GM18498 (cell line): ENCODE results near the gene ERC2.

Experiments
- ATAC-seq: cut with Tn5 transposase; IDR thresholded peaks from one replicate; pipeline ENCODE4 v1.9.1; 2021; ENCODE audit warnings: mild to moderate bottlenecking, moderate library complexity; ENCODE audit not compliant: unreplicated experiment

ERC2 gene

GRCh38 chr3:55805169-55805568, 663.1 kb downstream of the ERC2 start:
- no peak for ATAC-seq

GRCh38 chr3:55804170-55805095, 663.8 kb downstream of the ERC2 start:
- ATAC-seq, result no peak

- no peak for ATAC-seq
Measured at GRCh38 chr3:55802816-55803215, 665.5 kb downstream of the ERC2 start.

GRCh38 chr3:55801676-55802075, 666.6 kb downstream of the ERC2 start:
- no peak for ATAC-seq

GRCh38 chr3:55801068-55801467, 667.2 kb downstream of the ERC2 start:
- no peak for ATAC-seq

DNA sequence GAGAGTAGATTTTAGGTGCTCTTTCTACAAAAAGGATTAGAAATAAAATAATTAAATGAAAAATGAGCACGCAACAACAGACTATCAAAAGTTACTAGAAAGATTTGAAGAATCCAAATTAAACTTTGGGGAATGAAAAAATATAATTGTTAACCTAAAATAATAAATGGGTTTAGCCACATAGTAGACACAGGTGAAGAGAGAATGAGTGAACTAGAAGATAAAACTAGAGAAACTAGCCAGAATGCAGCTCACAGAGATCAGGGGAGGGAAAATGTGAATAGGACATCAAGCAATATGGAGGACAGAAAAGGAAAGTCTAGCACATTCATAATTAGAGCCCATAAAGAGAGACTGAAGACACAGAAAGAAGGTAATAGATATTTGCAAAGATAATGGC, 670.5 kb downstream of the ERC2 start:
- no peak for ATAC-seq

- ATAC-seq, result no peak
Measured at GRCh38 chr3:55797084-55797483, 671.2 kb downstream of the ERC2 start.

- ATAC-seq, result no peak
Measured at GRCh38 chr3:55796533-55796932, 671.7 kb downstream of the ERC2 start.

GRCh38 chr3:55795746-55796145, 672.5 kb downstream of the ERC2 start:
- ATAC-seq, result no peak

GRCh38 chr3:55795296-55795695, 673.0 kb downstream of the ERC2 start:
- ATAC-seq, result no peak

GRCh38 chr3:55792742-55793141, 675.5 kb downstream of the ERC2 start:
- ATAC-seq, result no peak

DNA sequence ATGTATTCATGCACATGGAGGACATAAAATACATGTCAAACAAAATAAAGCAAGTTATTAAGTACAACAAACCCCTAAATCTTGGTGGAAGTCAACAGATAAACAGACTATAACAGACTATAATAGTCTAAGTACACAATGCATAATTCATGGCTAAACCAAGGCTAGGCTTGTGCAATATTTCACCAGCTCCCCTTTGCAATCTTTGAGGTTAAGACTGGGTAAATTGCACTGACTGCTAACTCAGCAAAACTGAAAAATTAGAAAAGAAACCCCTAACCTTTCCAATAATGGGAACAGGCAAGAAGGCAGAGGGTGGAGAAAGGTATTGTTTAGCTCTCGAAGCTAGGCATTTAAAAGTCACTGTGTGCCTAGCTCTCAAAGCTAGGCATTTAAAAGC, 676.3 kb downstream of the ERC2 start:
- ATAC-seq, result no peak

DNA sequence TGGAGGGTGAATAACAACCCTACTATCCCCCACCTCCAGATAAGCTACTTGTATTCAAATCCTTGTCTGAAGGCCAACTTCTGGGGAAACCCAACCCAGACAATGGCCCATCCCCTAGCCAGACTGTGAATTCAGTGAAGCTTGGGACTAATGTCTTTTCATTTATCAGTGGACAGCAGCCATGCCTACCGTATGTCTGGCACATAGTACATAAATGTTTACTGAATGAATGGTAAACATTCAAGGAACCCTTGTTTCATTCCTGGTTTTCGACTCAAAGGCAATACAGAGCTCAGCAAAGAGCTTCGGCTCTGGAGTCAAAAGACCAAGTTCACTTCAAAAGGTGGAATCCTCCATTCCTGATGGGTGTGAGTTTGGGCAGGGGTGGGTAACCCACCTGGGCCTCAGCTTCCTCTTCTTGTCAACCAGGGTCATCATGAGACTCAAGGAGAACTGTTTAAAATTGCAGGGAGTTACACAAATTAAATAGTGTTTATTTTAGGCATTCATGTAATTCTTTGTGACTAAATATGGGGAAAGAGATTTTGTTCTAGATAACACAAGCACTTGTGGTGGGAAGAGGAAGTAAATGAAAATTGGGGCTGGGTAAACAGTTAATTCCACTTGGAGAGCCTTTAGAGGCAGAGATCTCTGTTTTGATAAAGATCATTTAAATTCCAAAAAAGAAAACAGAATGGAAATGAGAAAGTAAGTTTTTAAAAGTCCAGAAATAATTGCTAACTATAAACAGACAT, 677.5 kb downstream of the ERC2 start:
- ATAC-seq, result no peak

- ATAC-seq, result no peak
Measured at GRCh38 chr3:55789516-55789915, 678.8 kb downstream of the ERC2 start.

DNA sequence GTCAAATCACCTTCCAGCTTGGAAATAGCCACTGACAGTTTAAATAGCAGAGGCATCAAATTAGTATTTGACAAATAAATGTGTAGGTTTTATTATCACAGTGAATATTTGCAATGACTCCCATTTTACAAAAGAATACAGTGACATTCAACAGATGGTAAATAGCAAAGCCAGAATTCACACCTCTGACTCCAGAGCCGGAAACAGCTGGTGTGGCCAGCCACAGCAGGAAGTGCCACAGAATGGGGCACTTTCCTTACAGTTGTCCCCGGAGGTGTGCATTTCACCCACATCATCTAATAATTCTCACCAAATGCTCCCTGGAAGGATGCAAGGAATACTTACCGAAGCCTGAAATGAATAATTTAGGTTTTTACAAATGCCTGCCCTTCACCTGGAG, 685.5 kb downstream of the ERC2 start:
- no peak for ATAC-seq

GRCh38 chr3:55782351-55782750, 685.9 kb downstream of the ERC2 start:
- no peak for ATAC-seq

- no peak for ATAC-seq
Measured at GRCh38 chr3:55780913-55781312, 687.4 kb downstream of the ERC2 start.

GRCh38 chr3:55779543-55779942, 688.7 kb downstream of the ERC2 start:
- no peak for ATAC-seq

GRCh38 chr3:55775366-55776154, 692.7 kb downstream of the ERC2 start:
- no peak for ATAC-seq

GRCh38 chr3:55774856-55775255, 693.4 kb downstream of the ERC2 start:
- ATAC-seq, result no peak

DNA sequence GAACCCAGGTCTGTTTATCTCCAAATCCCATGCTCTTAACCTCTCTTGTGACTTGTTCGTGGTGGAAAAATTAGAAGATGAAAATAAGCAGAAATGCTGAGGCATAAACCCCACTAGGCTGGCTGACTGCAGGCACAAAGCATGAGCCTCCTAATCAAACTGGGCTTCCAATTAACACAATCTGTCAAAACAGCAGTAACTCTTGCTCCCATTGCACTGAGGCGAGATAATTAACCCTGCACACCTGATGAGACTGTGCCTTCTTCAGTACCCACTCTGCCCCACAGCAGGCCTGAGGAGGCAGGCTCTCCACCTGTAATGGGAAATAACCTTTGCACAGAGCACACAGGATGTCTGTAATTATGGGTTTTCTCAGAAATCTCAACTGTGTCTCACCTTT, 696.8 kb downstream of the ERC2 start:
- ATAC-seq, result no peak
